Astrocyte of the spinal cord (primary cell): Measurements from ENCODE around the gene TGM3.

ENCODE experiments used
- DNase-seq: peaks from one replicate; pipeline ENCODE4 v3.0.0; 2011; ENCODE audit warnings: low read depth, low spot score
- H3K4me3 ChIP-seq: 2 replicates; pipeline ENCODE4 v1.5.1; 2011; ENCODE audit warnings: low read depth, mild to moderate bottlenecking, low read length, moderate library complexity
- CTCF ChIP-seq: IDR thresholded peaks from 2 replicates; pipeline ENCODE4 v1.5.1; 2012; ENCODE audit warnings: low read depth, mild to moderate bottlenecking, low read length, inconsistent platforms
- in situ Hi-C: cut with HindIII; loops from 2 replicates; pipeline ENCODE4 v1.10.0; 2017; ENCODE audit warnings: low sequenced_read_pairs

The TGM3 gene

GRCh38 chr20:2336471-2336870 lies 40.7 kb downstream of the TGM3 start:
- no peak overlapping the region for H3K4me3 ChIP-seq
- no peak for DNase-seq
- in situ Hi-C loops = no loop called here
- no peak for TF ChIP-seq CTCF

DNA sequence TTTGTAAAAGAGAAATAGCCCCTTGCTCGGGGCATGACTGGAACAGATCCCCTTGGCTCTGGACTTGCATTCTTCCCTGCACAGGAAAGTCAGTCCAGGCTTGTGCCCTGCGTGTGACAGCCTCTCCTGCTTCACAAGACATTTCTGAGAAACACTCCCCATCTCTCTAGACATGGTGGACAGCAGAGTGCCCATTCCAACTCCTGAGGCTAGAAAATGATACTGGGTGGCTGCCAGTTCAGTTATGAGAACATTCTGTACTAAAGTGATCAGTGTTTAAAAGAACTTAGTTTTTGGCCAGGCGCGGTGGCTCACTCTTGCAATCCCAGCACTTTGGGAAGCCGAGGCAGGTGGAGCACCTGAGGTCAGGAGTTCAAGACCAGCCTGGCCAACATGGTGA lies 41.3 kb downstream of the TGM3 start:
- in situ Hi-C loops = no loop called here
- DNase-seq = no peak

DNA sequence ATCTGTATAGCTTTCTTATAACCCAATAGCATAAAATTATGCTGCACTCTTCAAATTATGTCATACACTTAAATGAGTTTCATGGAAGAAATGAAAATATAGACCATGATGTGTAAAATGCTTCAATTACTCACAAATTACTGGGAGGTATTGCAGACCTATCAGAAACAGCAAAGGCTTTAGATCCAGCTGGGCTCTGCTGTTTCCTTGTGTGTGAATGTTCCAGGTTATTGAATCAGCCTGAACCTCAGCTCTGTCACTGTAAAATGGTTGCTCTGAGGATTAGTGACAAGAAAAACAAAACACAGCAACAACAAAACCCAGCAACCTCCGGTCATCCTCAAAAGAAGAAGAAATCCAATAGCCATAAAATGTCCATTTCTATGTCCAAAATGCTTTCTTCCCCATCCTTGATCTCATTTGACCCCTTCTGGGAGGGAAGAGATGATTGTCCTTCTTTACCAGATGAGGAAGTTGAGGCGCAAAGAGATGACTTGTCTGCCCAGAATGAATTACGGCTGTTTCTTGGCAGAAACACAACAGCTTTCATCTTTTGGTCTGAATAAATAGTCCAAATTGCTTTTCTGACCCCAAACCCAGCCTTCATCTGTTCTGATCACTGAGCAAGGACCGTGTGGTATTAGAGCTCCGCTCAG lies 42.7 kb downstream of the TGM3 start:
- H3K4me3 ChIP-seq = no peak overlapping the region
- in situ Hi-C loops = no loop called here
- TF ChIP-seq CTCF = no peak
- DNase-seq = no peak

More for the DNA sequence above, 41.3 kb downstream of the TGM3 start:
- no peak for TF ChIP-seq CTCF
- no peak overlapping the region for H3K4me3 ChIP-seq

- DNase-seq = no peak
- H3K4me3 ChIP-seq = no peak overlapping the region
- in situ Hi-C loops = no loop called here
- no peak for TF ChIP-seq CTCF
These were observed 44.3 kb downstream of the TGM3 start for GRCh38 chr20:2340136-2340535.

GRCh38 chr20:2340823-2341222 lies 45.0 kb downstream of the TGM3 start:
- in situ Hi-C loops = no loop called here
- no peak overlapping the region for H3K4me3 ChIP-seq
- no peak for DNase-seq
- TF ChIP-seq CTCF = no peak

GRCh38 chr20:2341336-2341735 lies 45.5 kb downstream of the TGM3 start:
- no peak for DNase-seq
- TF ChIP-seq CTCF = no peak
- in situ Hi-C loops = no loop called here
- H3K4me3 ChIP-seq = no peak overlapping the region
